D721Med (cell line): Measurements from ENCODE around the gene RPS13.

Experiments used
- DNase-seq: peaks from one replicate; pipeline ENCODE4 v3.0.0; 2011; ENCODE audit warnings: low spot score; ENCODE audit not compliant: insufficient read length
- FAIRE-seq: peaks from 2 replicates; lab custom pipeline; 2011; peaks lifted over from hg19 to GRCh38; lab: Jason Lieb, UNC
- TF ChIP-seq, protein P1 (sequence below): IDR thresholded peaks from 2 replicates; pipeline ENCODE4 v1.5.1; 2012; ENCODE audit warnings: mild to moderate bottlenecking, control low read depth; ENCODE audit not compliant: insufficient read depth; ENCODE audit errors: missing control alignments

RPS13 gene

DNA sequence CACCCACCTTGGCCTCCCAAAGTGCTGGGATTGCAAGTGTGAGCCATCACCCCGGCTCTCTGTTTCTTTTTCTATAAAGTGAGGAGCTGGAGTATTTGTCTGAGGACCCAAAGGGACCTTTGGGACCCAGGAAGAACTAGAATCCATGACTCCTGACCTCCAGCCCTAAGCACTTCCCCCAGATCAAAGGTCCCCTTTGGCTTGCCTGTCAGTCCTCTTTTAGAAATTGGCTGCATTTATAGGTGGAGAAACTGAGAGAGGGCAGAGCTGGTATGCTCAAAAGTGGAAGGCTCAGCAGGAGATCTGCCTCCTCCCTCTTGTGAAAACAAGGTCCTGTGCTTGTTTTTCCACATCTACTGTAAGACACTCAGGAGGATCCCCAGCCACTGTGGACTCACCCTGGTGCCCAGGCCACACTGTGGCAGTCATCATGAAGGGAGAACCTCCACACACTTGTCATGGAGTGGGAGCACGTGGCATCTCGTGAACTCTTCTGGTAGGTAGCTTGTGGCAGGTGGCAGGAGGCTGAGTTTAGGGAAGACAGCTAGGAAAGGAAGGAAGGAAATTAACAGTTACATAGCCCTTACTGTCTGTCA, 50.9 kb downstream of the RPS13 start:
- DNase-seq (no peak), FAIRE-seq (no peak)
- TF ChIP-seq, protein P1, sequence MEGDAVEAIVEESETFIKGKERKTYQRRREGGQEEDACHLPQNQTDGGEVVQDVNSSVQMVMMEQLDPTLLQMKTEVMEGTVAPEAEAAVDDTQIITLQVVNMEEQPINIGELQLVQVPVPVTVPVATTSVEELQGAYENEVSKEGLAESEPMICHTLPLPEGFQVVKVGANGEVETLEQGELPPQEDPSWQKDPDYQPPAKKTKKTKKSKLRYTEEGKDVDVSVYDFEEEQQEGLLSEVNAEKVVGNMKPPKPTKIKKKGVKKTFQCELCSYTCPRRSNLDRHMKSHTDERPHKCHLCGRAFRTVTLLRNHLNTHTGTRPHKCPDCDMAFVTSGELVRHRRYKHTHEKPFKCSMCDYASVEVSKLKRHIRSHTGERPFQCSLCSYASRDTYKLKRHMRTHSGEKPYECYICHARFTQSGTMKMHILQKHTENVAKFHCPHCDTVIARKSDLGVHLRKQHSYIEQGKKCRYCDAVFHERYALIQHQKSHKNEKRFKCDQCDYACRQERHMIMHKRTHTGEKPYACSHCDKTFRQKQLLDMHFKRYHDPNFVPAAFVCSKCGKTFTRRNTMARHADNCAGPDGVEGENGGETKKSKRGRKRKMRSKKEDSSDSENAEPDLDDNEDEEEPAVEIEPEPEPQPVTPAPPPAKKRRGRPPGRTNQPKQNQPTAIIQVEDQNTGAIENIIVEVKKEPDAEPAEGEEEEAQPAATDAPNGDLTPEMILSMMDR, result no peak

DNA sequence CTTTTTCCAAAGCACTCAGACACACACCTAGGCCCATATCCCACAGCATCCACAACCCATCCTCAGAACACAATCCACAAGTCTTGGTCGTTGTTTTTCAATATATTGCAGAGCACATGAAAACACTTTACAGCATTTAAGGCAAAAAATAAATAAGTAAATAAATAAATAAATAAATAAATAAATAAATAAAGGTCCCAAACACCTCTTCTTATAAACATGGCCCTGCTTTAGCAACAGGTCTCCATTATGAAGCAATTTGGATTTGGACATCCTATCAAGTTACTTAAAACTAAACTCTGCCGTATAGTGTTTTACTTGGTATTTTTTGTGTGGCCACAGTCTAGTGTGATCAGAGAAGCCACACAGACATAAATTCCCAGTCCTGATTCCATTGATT, 52.5 kb downstream of the RPS13 start:
- no peak for FAIRE-seq
- DNase-seq, result no peak
- TF ChIP-seq, protein P1, result no peak
